Naive thymus-derived CD4-positive, alpha-beta T cell (primary cell): ENCODE results near the gene ST14. TPM values are rescaled to one million over a fixed set of nuclear protein-coding genes. Genes with fewer than 3 reads are reported as not detected.
A peak's percentile ranks its signal among the peaks of the same experiment; 100 is the strongest.

Source experiments
- ATAC-seq: fragments of 150-1000 bp; cut with Tn5 transposase; 2 replicates; pipeline ENCODE4 v1.10.0; 2021; ENCODE audit warnings: mild to moderate bottlenecking, moderate library complexity
- CTCF ChIA-PET: fragments of 350-600 bp; sonication (Branson Sonifier 250); formaldehyde crosslinking; loops from one replicate; lab custom pipeline; 2021; ENCODE audit warnings: antibody characterized with exemption; lab: Charles Lee
- POLR2A ChIA-PET: fragments of 350-600 bp; sonication (Branson Sonifier 250); formaldehyde crosslinking; loops from one replicate; lab custom pipeline; 2021; ENCODE audit warnings: antibody characterized with exemption, inconsistent platforms; lab: Charles Lee
- DNase-seq, 9 donors: peaks; one replicate each; pipeline versions ENCODE4 v3.0.0 to v3.0.0-alpha.2; 2020 to 2022; ENCODE audit warnings: mixed read lengths in 1 of 9
- H3K27ac ChIP-seq: one replicate; pipeline ENCODE4 v1.7.0; 2013; ENCODE audit warnings: mild to moderate bottlenecking, low read depth, low read length, moderate library complexity
- H3K27me3 ChIP-seq, 2 donors: one replicate each; pipeline ENCODE4 v1.7.0; 2013; ENCODE audit warnings: low read length in 2 of 2, mild to moderate bottlenecking in 2 of 2, moderate library complexity in 2 of 2; ENCODE audit not compliant: control insufficient read depth in 2 of 2, insufficient read depth in 2 of 2
- H3K36me3 ChIP-seq, 3 experiments: 1 replicate in 2 of 3; 2 replicates in 1 of 3; pipeline ENCODE4 v1.7.0; 2013; ENCODE audit warnings: low read length in 3 of 3, mild to moderate bottlenecking in 3 of 3, moderate library complexity in 1 of 3; ENCODE audit not compliant: insufficient read depth in 3 of 3, control insufficient read depth in 2 of 3
- H3K4me1 ChIP-seq, 2 donors: one replicate each; pipeline ENCODE4 v1.7.0; 2013; ENCODE audit warnings: low read length in 2 of 2, mild to moderate bottlenecking in 2 of 2, moderate library complexity in 1 of 2; ENCODE audit not compliant: control insufficient read depth in 2 of 2, insufficient read depth in 2 of 2
- H3K4me3 ChIP-seq: 2 replicates; pipeline ENCODE4 v1.7.0; 2013; ENCODE audit warnings: mild to moderate bottlenecking, low read length
- H3K9me3 ChIP-seq, 3 experiments: 1 replicate in 2 of 3; 2 replicates in 1 of 3; pipeline ENCODE4 v1.7.0; 2013; ENCODE audit warnings: low read length in 3 of 3; ENCODE audit not compliant: control insufficient read depth in 2 of 3
- H3K27ac Mint-ChIP-seq, 9 donors: one replicate each; pipeline ENCODE4 v1.8.0; 2020 to 2022; ENCODE audit warnings: mixed read lengths in 9 of 9, mild to moderate bottlenecking in 8 of 9, moderate library complexity in 5 of 9, inconsistent platforms in 2 of 9
- H3K27me3 Mint-ChIP-seq, 5 donors: one replicate each; pipeline ENCODE4 v1.8.0; 2021 to 2022; ENCODE audit warnings: mixed read lengths in 5 of 5, mild to moderate bottlenecking in 1 of 5
- H3K36me3 Mint-ChIP-seq, 5 donors: one replicate each; pipeline ENCODE4 v1.8.0; 2020 to 2022; ENCODE audit warnings: mixed read lengths in 5 of 5, mild to moderate bottlenecking in 3 of 5, inconsistent platforms in 1 of 5
- H3K4me1 Mint-ChIP-seq, 7 donors: one replicate each; pipeline ENCODE4 v1.8.0; 2020 to 2022; ENCODE audit warnings: mixed read lengths in 7 of 7, mild to moderate bottlenecking in 3 of 7, inconsistent platforms in 1 of 7
- H3K4me3 Mint-ChIP-seq, 10 donors: one replicate each; pipeline ENCODE4 v1.8.0; 2020 to 2022; ENCODE audit warnings: mild to moderate bottlenecking in 10 of 10, mixed read lengths in 10 of 10, moderate library complexity in 6 of 10, inconsistent platforms in 2 of 10
- H3K9me3 Mint-ChIP-seq, 11 donors: one replicate each; pipeline ENCODE4 v1.8.0; 2020 to 2022; ENCODE audit warnings: mixed read lengths in 11 of 11, mild to moderate bottlenecking in 4 of 11, inconsistent platforms in 1 of 11, moderate library complexity in 1 of 11
- intact Hi-C, 2 donors: fragments of 100-400 bp; cut with micrococcal nuclease; formaldehyde crosslinking; loops; one replicate each; pipeline ENCODE4 v1.15.1; 2023
- polyA plus RNA-seq, 2 donors: library from polyadenylated mRNA; unstranded; fragments of 300-500 nt; fragmentation: Illumina TruSeq; gene quantifications; one replicate each; pipeline ENCODE4 v1.2.3, GENCODE V29; 2021
- total RNA-seq, 6 experiments: library from RNA in 5 of 6; stranded (reverse) in 5 of 6; gene quantifications; 1 replicate in 5 of 6; 2 replicates in 1 of 6; pipeline ENCODE4 v1.2.3 and lab custom pipeline; 2021 to 2026

The ST14 gene
- total and polyA plus RNA-seq, 7 experiments from 2014 or later = 0.05 to 8.8 (median 0.51) TPM; not detected in 2

- Mint-ChIP-seq H3K4me3 (no peak overlapping the region), H3K36me3 (peaks cover 4 to 31% (median 15%) of the 10 kb centered on the region in 5 donors), H3K9me3 (no peaks in the 10 kb centered on the region), H3K27ac (peak overlapping the region in 1 of 9 donors; percentile 29), H3K4me1 (peaks cover 0 to 3% (median 0%) of the 10 kb centered on the region in 7 donors), H3K27me3 (no peaks in the 10 kb centered on the region)
- Histone ChIP-seq H3K9me3 (no peaks in the 10 kb centered on the region), H3K27me3 (no peaks in the 10 kb centered on the region), H3K36me3 (peaks cover 4 to 27% (median 6%) of the 10 kb centered on the region in 3 experiments), H3K4me1 (no peaks in the 10 kb centered on the region), H3K4me3 (no peak overlapping the region), H3K27ac (no peak overlapping the region)
- POLR2A ChIA-PET = no interaction called here
- CTCF ChIA-PET = interaction anchor here (0.7 to 5.3 kb wide), 5 partner anchors 10 to 362 kb away, joined by 3 to 39 read pairs (median 5); no protein-coding TSS in a partner anchor
- ATAC-seq = no peak
- no peak for DNase-seq
- intact Hi-C loops = loop anchor here in 1 of 2 donors (5.0 kb wide), 1 partner anchor 768 kb away; no protein-coding TSS in a partner anchor
Observed at GRCh38 chr11:130129922-130130321, 29.7 kb upstream of the ST14 start.

- H3K4me1 Mint-ChIP-seq = no peaks in the 10 kb centered on the region
- H3K36me3 Mint-ChIP-seq = peaks cover 2 to 44% (median 20%) of the 10 kb centered on the region in 5 donors
- POLR2A ChIA-PET = interaction anchor here (0.6 to 1.6 kb wide), 6 partner anchors 13 to 318 kb away, joined by 3 to 7 read pairs (median 4); no protein-coding TSS in a partner anchor
- Histone ChIP-seq H3K9me3 (no peaks in the 10 kb centered on the region), H3K36me3 (peaks cover 4 to 32% (median 6%) of the 10 kb centered on the region in 3 experiments), H3K4me1 (no peaks in the 10 kb centered on the region), H3K4me3 (no peak overlapping the region), H3K27me3 (no peaks in the 10 kb centered on the region), H3K27ac (no peak overlapping the region)
- H3K4me3 Mint-ChIP-seq = no peak overlapping the region
- no peaks in the 10 kb centered on the region for H3K27me3 Mint-ChIP-seq
- H3K9me3 Mint-ChIP-seq = no peaks in the 10 kb centered on the region
- ATAC-seq = peak; percentile 91
- CTCF ChIA-PET = interaction anchor here (0.6 to 5.3 kb wide), 31 partner anchors 10 to 1072 kb away, joined by 3 to 39 read pairs (median 5); partner anchors contain the start of genes BARX2 and PRDM10
- DNase-seq = peak in 8 of 9 donors; percentile 38 to 76 (median 68)
- H3K27ac Mint-ChIP-seq = peak overlapping the region in 1 of 9 donors; percentile 6
- intact Hi-C loops = loop anchor here (1.0 to 5.0 kb wide), 9 partner anchors 63 to 770 kb away; partner anchors contain the start of genes APLP2 (in 1 of the 2) and PRDM10 (in 1 of the 2)
Observed at GRCh38 chr11:130131961-130132850, 27.4 kb upstream of the ST14 start.

GRCh38 chr11:130133716-130134115 is 25.9 kb upstream of the ST14 start:
- Mint-ChIP-seq H3K27ac (no peak overlapping the region), H3K36me3 (peaks cover 2 to 51% (median 24%) of the 10 kb centered on the region in 5 donors), H3K9me3 (no peaks in the 10 kb centered on the region), H3K27me3 (no peaks in the 10 kb centered on the region), H3K4me3 (no peak overlapping the region), H3K4me1 (no peaks in the 10 kb centered on the region)
- Histone ChIP-seq H3K36me3 (peaks cover 4 to 21% (median 6%) of the 10 kb centered on the region in 3 experiments), H3K27ac (no peak overlapping the region), H3K4me1 (no peaks in the 10 kb centered on the region), H3K27me3 (no peaks in the 10 kb centered on the region), H3K4me3 (no peak overlapping the region), H3K9me3 (no peaks in the 10 kb centered on the region)
- ChIA-PET CTCF (interaction anchor here (1.8 to 5.3 kb wide), 3 partner anchors 15 to 252 kb away, joined by 6 to 39 read pairs (median 14); no protein-coding TSS in a partner anchor), POLR2A (no interaction called here)
- intact Hi-C loops = loop anchor here in 1 of 2 donors (5.0 kb wide), 1 partner anchor 771 kb away; no protein-coding TSS in a partner anchor
- no peak for ATAC-seq
- no peak for DNase-seq

- peaks cover 0 to 51% (median 20%) of the 10 kb centered on the region in 5 donors for H3K36me3 Mint-ChIP-seq
- no peak for DNase-seq
- H3K4me1 Mint-ChIP-seq = no peaks in the 10 kb centered on the region
- Histone ChIP-seq H3K4me1 (no peaks in the 10 kb centered on the region), H3K4me3 (no peak overlapping the region), H3K27ac (no peak overlapping the region), H3K9me3 (no peaks in the 10 kb centered on the region), H3K36me3 (peaks cover 0 to 16% (median 4%) of the 10 kb centered on the region in 3 experiments), H3K27me3 (no peaks in the 10 kb centered on the region)
- ATAC-seq = no peak
- H3K4me3 Mint-ChIP-seq = no peak overlapping the region
- CTCF ChIA-PET = interaction anchor here (1.2 kb wide), 1 partner anchor 237 kb away, joined by 4 read pairs; no protein-coding TSS in a partner anchor
- intact Hi-C loops = no loop called here
- H3K27ac Mint-ChIP-seq = no peak overlapping the region
- H3K27me3 Mint-ChIP-seq = no peaks in the 10 kb centered on the region
- POLR2A ChIA-PET = interaction anchor here (1.1 kb wide), 1 partner anchor 356 kb away, joined by 3 read pairs; no protein-coding TSS in a partner anchor
- no peaks in the 10 kb centered on the region for H3K9me3 Mint-ChIP-seq
Observed at GRCh38 chr11:130136107-130136506, 23.5 kb upstream of the ST14 start.

GRCh38 chr11:130137999-130138398 is 21.6 kb upstream of the ST14 start:
- Mint-ChIP-seq H3K27me3 (no peaks in the 10 kb centered on the region), H3K36me3 (peaks cover 0 to 55% (median 18%) of the 10 kb centered on the region in 5 donors), H3K9me3 (no peaks in the 10 kb centered on the region), H3K4me1 (peaks cover 0 to under 1% (median 0%) of the 10 kb centered on the region in 7 donors), H3K4me3 (no peak overlapping the region), H3K27ac (no peak overlapping the region)
- H3K36me3 ChIP-seq = peaks cover 0 to 19% (median 4%) of the 10 kb centered on the region in 3 experiments
- no peak for DNase-seq
- intact Hi-C loops = no loop called here
- H3K27me3 ChIP-seq = no peaks in the 10 kb centered on the region
- H3K27ac ChIP-seq = no peak overlapping the region
- no peaks in the 10 kb centered on the region for H3K4me1 ChIP-seq
- H3K9me3 ChIP-seq = no peaks in the 10 kb centered on the region
- ChIA-PET POLR2A (no interaction called here), CTCF (interaction anchor here (1.0 kb wide), 1 partner anchor 146 kb away, joined by 3 read pairs; no protein-coding TSS in a partner anchor)
- ATAC-seq = no peak
- no peak overlapping the region for H3K4me3 ChIP-seq

- H3K36me3 ChIP-seq = peaks cover 0 to 29% (median 0%) of the 10 kb centered on the region in 3 experiments
- intact Hi-C loops = no loop called here
- H3K9me3 ChIP-seq = no peaks in the 10 kb centered on the region
- no peak for ATAC-seq
- Mint-ChIP-seq H3K27ac (no peak overlapping the region), H3K4me1 (peaks cover 0 to 2% (median 0%) of the 10 kb centered on the region in 7 donors), H3K36me3 (peaks cover 0 to 51% (median 13%) of the 10 kb centered on the region in 5 donors), H3K27me3 (no peaks in the 10 kb centered on the region), H3K4me3 (no peak overlapping the region), H3K9me3 (no peaks in the 10 kb centered on the region)
- ChIA-PET POLR2A (no interaction called here), CTCF (no interaction called here)
- H3K27ac ChIP-seq = no peak overlapping the region
- H3K27me3 ChIP-seq = no peaks in the 10 kb centered on the region
- H3K4me1 ChIP-seq = no peaks in the 10 kb centered on the region
- H3K4me3 ChIP-seq = no peak overlapping the region
- no peak for DNase-seq
Observed at GRCh38 chr11:130139401-130139800, 20.2 kb upstream of the ST14 start.
